ENCODE measurements around the gene SCARF1.

The SCARF1 gene

DNA sequence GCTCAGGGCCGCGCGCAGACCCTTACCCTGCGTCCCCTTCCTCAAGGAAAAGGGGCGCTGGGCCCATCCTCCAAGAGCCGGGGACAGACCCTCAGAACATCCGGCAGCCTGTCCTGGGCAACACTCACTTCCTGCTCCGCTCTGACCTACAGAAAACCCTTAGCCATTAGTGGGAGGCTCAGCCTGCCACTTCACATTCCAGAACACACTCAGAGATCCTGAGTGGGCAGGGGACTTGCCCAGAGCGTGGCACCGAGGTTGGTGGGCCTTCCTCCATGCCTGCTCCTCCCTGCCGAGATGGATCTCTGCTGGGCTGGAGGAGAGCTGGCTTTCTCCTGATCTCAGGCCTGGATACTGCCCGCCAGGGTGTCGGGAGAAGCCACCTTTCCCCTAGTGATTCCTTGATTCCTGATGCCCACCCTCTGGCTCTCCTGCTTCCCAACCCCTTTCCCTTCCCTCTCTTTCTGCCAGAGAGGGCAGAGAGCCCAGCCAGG, 1.5 kb downstream of the SCARF1 start:
- H3K4me3 ChIP-seq (ENCODE audit: low read length) = no peak overlapping the region
- H3K36me3 ChIP-seq (ENCODE audit: insufficient read depth, low read length) = no peaks in the 10 kb centered on the region
- H2AFZ ChIP-seq (ENCODE audit: low read depth, low read length) = no peak overlapping the region
- no peaks in the 10 kb centered on the region for H3K9me3 ChIP-seq (ENCODE audit: low read length)
- H3K4me1 ChIP-seq (ENCODE audit: insufficient read depth, low read length) = peaks cover 26% of the 10 kb centered on the region
- no peaks in the 10 kb centered on the region for H3K27me3 ChIP-seq (ENCODE audit: insufficient read depth, low read length)

DNA sequence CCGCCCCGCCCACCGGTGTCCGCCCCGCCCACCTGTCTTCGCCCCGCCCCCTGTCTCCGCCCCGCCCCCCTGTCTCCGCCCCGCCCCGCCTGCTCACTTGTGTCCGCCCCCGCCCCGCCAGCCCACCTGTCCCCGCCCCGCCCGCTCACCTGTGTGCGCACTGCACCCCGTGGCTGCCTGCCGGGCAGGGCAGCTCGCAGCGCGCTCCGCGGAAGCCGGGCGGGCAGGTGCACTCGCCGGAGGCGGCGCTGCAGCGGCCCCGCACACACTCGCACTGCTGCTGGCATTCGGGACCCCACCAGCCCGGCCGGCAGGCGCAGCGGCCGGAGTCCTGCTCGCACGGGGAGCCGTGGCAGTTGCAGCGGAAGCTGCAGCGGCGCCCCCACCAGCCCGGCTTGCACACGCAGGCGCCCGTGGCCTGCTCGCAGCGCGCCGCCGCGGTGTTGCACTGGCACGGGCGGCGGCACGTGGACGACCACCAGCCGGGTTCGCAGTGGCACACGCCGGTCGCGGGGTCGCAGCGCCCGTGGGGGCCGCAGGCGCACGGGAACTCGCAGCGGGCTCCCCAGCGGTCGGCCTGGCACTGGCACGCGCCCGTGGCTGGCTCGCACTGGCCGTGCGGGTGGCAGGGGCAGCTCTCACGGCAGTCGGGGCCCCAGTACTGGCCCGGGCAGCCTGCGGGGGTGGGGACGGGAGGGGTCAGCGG, 2.1 kb downstream of the SCARF1 start:
- Histone ChIP-seq H3K36me3 (ENCODE audit: insufficient read depth, low read length) (no peaks in the 10 kb centered on the region), H3K4me1 (ENCODE audit: insufficient read depth, low read length) (peaks cover 32% of the 10 kb centered on the region), H3K9me3 (ENCODE audit: low read length) (no peaks in the 10 kb centered on the region), H3K27me3 (ENCODE audit: insufficient read depth, low read length) (no peaks in the 10 kb centered on the region), H2AFZ (ENCODE audit: low read depth, low read length) (no peak overlapping the region), H3K4me3 (ENCODE audit: low read length) (no peak overlapping the region)

DNA sequence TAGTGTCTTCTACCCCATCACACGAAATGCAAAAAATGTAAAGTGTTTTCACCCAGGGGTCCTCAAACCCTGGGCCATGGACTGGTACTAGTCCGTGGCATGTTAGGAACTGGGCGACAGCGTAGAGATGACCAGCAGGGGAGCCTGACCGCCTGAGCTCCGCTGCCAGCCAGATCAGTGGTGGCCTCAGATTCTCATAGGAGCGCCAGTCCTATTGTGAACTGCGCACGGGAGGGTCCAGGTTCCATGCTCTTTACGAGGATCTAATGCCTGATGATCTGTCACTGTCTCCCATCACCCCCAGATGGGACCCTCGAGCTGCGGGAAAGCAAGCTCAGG, 4.5 kb downstream of the SCARF1 start:
- H3K4me3 ChIP-seq (ENCODE audit: low read length) = no peak overlapping the region
- no peaks in the 10 kb centered on the region for H3K27me3 ChIP-seq (ENCODE audit: insufficient read depth, low read length)
- H3K4me1 ChIP-seq (ENCODE audit: insufficient read depth, low read length) = peaks cover 38% of the 10 kb centered on the region
- no peaks in the 10 kb centered on the region for H3K9me3 ChIP-seq (ENCODE audit: low read length)
- H3K36me3 ChIP-seq (ENCODE audit: insufficient read depth, low read length) = no peaks in the 10 kb centered on the region
- no peak overlapping the region for H2AFZ ChIP-seq (ENCODE audit: low read depth, low read length)

DNA sequence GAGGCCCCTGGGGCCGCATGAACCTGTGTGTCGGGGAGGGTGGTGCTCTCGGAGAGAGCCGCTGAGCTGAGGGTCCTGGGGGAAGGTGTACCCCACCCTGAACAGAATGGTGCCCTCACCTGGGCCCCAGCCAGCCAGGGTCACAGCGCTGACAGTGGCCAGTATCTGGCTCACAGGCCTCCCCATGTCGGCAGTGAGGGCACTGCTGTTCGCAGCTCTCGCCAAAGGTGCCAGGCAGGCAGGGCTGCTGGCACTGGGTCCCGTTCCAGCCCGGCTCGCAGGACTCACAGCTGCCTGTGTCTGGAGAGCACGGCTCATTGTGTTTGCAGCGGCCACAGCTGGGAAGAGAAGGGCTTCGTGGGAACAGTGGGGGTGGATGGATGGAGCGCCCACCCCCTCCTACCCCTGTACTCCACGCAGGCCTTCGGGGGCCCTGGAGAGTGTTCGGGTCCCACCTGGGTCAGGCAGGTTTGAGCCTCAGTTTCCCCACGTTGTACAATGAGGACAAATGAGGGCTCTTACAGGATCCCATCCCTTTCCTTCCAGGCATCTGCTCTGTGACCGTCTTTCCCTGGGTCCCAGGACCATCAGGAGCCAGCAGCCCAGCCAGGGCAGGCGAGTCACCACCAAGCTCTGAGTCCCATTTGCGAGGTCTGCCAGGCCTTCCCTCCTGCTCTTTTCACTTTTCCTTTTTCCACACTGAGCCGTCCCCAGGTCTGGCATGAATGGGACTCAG, 5.0 kb downstream of the SCARF1 start:
- peaks cover 33% of the 10 kb centered on the region for H3K4me1 ChIP-seq (ENCODE audit: insufficient read depth, low read length)
- H3K36me3 ChIP-seq (ENCODE audit: insufficient read depth, low read length) = no peaks in the 10 kb centered on the region
- H3K27me3 ChIP-seq (ENCODE audit: insufficient read depth, low read length) = no peaks in the 10 kb centered on the region
- no peak overlapping the region for H2AFZ ChIP-seq (ENCODE audit: low read depth, low read length)
- no peak overlapping the region for H3K4me3 ChIP-seq (ENCODE audit: low read length)
- no peaks in the 10 kb centered on the region for H3K9me3 ChIP-seq (ENCODE audit: low read length)

DNA sequence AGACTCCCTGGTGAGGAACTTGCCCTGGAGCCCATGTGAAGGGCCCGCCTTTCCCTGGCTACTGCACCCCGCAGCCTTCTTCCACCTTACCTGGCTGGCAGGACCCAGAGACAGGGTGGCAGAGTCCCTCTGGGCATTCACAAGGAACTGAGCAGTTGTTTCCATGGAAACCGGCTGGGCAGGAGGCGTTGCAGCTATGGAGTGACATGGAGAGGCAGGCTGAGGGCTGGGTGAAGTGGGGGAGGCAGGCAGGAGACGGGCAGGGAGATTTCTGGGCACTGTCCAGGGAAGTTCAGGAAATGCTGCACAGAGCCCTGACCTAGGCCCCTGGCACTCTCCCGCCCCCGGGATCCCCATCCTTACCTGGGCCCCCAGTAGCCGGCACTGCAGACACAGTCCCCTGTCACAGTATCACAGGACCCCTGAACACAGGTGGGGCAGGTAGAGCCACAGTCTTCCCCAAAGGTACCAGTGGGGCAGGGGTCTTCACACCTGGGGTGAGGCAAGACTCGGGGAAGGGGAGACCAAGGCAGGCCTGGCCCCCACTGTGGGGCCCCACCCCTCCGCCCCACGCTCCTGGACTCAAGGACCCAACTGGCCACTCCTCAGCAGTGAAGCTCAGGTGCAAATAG, 5.9 kb downstream of the SCARF1 start:
- Histone ChIP-seq H2AFZ (ENCODE audit: low read depth, low read length) (no peak overlapping the region), H3K9me3 (ENCODE audit: low read length) (no peaks in the 10 kb centered on the region), H3K4me1 (ENCODE audit: insufficient read depth, low read length) (peaks cover 28% of the 10 kb centered on the region), H3K27me3 (ENCODE audit: insufficient read depth, low read length) (no peaks in the 10 kb centered on the region), H3K4me3 (ENCODE audit: low read length) (no peak overlapping the region), H3K36me3 (ENCODE audit: insufficient read depth, low read length) (no peaks in the 10 kb centered on the region)

DNA sequence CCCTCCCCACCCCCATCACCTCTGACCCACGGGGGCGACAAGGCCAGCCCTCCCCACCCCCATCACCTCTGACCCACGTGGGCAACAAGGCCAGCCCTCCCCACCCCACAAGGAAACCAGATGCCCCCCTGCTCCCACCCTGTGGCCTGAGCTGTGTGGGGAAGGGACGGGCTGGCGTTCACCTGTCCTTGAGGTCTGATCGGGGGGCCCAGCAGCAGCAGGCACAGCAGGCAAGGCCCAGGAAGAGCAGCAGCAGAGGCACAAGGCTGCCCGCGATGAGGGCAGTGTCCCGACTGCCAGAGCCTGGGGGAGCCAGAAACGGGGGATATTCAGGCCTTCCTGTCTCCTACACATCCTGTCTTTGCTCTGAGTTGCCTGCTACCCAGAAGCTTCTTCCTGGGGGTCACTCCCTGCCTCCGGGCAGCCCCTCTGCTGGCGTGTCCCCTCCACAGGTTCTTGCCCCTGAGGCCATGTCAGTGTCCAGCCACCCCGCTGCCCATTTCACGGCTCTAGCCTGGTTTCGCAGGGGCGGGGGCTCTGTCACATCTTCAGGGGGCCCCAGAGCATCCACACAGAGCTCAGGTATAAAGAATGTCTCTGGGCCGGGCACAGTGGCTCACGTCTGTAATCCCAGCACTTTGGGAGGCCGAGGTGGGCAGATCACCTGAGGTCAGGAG, 6.8 kb downstream of the SCARF1 start:
- Histone ChIP-seq H3K36me3 (ENCODE audit: insufficient read depth, low read length) (no peaks in the 10 kb centered on the region), H2AFZ (ENCODE audit: low read depth, low read length) (peak overlapping the region; percentile 34), H3K4me1 (ENCODE audit: insufficient read depth, low read length) (peaks cover 28% of the 10 kb centered on the region), H3K4me3 (ENCODE audit: low read length) (no peak overlapping the region), H3K27me3 (ENCODE audit: insufficient read depth, low read length) (no peaks in the 10 kb centered on the region), H3K9me3 (ENCODE audit: low read length) (no peaks in the 10 kb centered on the region)

DNA sequence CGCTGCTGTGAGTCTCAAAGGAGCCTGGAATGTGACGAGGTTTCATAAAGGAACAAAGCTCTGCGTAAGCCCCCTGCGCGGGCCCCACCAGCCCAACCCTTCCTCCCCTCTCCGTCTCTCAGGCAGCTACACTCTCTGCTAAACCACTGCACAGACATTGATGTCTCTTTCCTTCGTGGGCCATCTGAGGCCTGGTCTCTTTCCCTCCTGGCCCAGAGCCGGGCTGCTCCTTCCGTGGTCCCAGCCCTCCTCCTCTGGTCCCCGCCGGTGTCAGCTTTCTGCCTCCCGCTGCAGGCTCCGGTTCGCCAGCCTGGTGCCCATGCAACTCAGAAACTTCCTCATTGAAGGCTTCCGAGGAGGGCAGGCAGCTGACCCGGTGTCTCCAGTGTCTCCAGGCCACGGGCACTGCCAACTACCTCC, 7.4 kb downstream of the SCARF1 start:
- H3K36me3 ChIP-seq (ENCODE audit: insufficient read depth, low read length) = no peaks in the 10 kb centered on the region

DNA sequence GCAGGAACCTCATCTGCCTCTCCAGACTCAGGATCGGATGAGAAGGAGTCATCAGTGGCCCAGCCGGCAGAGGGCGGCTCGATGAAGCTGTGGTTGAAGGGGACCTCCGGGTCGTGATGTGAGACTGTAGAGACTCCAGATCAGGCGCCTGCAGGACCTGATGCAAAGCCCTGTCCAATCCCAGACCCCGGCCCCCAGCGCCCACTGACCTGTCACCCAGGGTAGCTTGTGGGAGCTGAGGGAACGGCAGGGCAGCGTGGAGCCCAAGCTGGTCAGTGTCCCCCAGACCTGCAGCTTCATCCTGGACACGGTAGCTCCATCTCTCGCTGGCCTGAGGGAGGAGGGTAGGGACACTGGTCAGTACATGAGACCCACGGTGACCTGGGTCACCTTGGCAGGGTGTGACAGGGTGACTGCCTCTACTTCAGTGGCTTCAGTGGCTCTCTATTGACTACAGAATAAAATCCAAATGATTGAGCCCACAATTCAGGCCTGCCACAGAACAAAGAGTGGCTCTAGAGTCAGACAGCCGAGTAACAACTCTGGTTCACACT, 8.7 kb downstream of the SCARF1 start:
- H3K36me3 ChIP-seq (ENCODE audit: insufficient read depth, low read length) = no peaks in the 10 kb centered on the region
- no peaks in the 10 kb centered on the region for H3K27me3 ChIP-seq (ENCODE audit: insufficient read depth, low read length)
- no peak overlapping the region for H2AFZ ChIP-seq (ENCODE audit: low read depth, low read length)
- peaks cover 28% of the 10 kb centered on the region for H3K4me1 ChIP-seq (ENCODE audit: insufficient read depth, low read length)
- no peak overlapping the region for H3K4me3 ChIP-seq (ENCODE audit: low read length)
- H3K9me3 ChIP-seq (ENCODE audit: low read length) = no peaks in the 10 kb centered on the region

More for the DNA sequence above, 7.4 kb downstream of the SCARF1 start:
- Histone ChIP-seq H3K9me3 (ENCODE audit: low read length) (no peaks in the 10 kb centered on the region), H3K4me1 (ENCODE audit: insufficient read depth, low read length) (peaks cover 28% of the 10 kb centered on the region), H3K27me3 (ENCODE audit: insufficient read depth, low read length) (no peaks in the 10 kb centered on the region), H3K4me3 (ENCODE audit: low read length) (no peak overlapping the region), H2AFZ (ENCODE audit: low read depth, low read length) (peak overlapping the region; percentile 34)

DNA sequence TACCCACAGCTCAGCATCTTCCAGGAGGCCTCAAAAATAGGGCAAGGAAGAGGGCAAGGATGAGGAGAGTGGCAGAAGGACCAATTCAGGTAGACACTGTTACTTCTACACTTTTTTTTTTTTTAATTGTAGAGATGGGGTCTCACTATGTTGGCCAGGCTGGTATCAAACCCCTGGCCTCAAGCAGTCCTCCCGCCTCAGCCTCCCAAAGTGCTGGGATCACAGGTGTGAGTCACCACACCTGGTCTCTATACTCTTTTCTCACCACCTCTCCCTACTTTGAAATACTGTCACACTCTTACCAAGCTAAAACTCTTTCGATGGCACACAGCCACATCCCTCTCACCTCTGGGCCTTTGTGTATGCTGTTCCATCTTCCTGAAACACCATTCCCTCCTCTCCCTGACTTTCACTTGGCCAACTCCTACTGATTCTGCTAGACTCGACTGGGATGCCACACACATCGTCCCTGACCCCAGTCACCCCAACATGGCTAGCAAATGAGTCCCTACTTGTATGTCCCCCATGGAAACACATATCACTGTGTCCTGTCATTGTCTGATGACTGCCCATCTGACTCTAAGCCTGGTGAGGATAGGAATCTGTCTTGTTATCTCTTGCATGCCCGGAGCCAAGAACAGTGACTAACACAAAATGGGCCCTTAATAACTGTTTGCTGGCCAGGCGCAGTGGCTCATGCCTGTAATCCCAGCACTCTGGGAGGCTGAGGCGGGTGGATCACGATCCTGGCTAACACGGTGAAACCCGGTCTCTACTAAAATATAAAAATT, 9.7 kb downstream of the SCARF1 start:
- Histone ChIP-seq H3K36me3 (ENCODE audit: insufficient read depth, low read length) (no peaks in the 10 kb centered on the region), H3K4me3 (ENCODE audit: low read length) (no peak overlapping the region), H2AFZ (ENCODE audit: low read depth, low read length) (no peak overlapping the region), H3K9me3 (ENCODE audit: low read length) (no peaks in the 10 kb centered on the region), H3K4me1 (ENCODE audit: insufficient read depth, low read length) (peaks cover 28% of the 10 kb centered on the region), H3K27me3 (ENCODE audit: insufficient read depth, low read length) (no peaks in the 10 kb centered on the region)

DNA sequence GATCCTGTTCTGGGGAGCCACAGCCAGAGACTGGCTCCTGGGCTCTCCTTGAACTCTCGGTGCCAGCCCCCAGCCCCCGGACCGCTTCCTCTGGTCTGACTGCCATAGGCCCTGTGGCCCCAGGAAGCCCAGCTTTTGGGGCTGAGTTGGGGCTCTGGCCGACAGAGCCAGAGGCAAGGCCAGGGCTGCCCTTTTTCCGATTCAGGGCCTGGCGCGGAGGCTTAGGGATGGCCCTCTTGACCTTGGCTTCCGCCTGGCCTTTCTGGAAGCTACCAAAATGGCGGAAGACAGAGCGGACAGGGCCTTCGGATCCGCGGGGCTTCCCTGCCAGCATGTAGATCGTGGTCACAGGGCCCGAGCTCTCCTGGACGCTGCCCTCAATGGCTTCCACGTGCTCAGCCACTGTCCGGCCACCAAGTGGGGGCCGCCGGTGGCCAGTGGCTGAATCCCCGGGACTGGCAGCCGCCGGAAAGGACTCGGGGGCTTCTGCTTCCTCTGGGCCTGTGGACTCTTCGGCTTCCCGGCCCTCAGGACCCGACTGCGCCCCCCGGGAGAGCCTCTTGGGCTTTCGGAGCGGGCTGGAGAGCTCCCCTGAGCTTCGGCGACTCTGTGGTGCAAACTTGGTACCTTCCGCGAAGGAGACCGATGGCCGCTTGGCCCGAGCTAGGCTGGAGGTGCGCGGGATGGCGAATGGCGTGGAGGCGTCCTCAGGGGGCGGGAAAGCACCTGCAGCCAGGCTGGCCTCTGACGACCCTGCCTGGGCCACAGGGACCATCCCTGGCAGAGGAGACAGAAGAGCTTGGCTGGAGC, 10.5 kb downstream of the SCARF1 start:
- Histone ChIP-seq H3K4me1 (ENCODE audit: insufficient read depth, low read length) (peaks cover 25% of the 10 kb centered on the region), H3K36me3 (ENCODE audit: insufficient read depth, low read length) (no peaks in the 10 kb centered on the region), H3K27me3 (ENCODE audit: insufficient read depth, low read length) (no peaks in the 10 kb centered on the region), H2AFZ (ENCODE audit: low read depth, low read length) (no peak overlapping the region), H3K9me3 (ENCODE audit: low read length) (no peaks in the 10 kb centered on the region), H3K4me3 (ENCODE audit: low read length) (no peak overlapping the region)

DNA sequence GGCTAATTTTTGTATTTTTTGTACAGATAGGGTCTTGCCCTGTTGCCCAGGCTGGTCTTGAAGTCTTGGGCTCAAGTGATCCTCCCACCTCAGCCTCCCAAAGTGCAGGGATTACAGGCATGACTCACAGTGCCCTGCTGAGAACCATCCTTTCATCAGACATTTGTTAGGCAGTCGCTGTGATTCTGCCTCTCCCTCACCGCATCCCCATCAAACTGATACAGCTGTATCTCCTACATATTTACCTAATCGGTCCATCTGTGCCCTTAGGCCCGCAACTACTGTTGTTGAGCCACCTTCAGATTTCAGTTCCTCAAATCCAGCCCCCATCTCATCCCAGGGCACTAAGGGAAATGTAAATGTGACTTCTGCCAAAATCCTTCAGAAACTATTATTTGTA, 14.9 kb downstream of the SCARF1 start:
- Histone ChIP-seq H2AFZ (ENCODE audit: low read depth, low read length) (no peak overlapping the region), H3K4me1 (ENCODE audit: insufficient read depth, low read length) (peaks cover 23% of the 10 kb centered on the region)

More for the DNA sequence above, 14.9 kb downstream of the SCARF1 start:
- Histone ChIP-seq H3K9me3 (ENCODE audit: low read length) (no peaks in the 10 kb centered on the region), H3K4me3 (ENCODE audit: low read length) (no peak overlapping the region), H3K27me3 (ENCODE audit: insufficient read depth, low read length) (no peaks in the 10 kb centered on the region), H3K36me3 (ENCODE audit: insufficient read depth, low read length) (peaks cover 5% of the 10 kb centered on the region)

All from neuron (in vitro differentiated cells).